Muscle of leg (tissue), 11 donors: ENCODE results near the gene TRAF2. TPM values are rescaled to one million over a fixed set of nuclear protein-coding genes. Genes with fewer than 3 reads are reported as not detected.

ENCODE experiments used
- DNase-seq: peaks from one replicate; pipeline ENCODE4 v3.0.0; 2013
- H3K27ac ChIP-seq: one replicate; pipeline ENCODE4 v1.5.1; 2013; ENCODE audit warnings: mild to moderate bottlenecking, low read length, control low read depth
- H3K27me3 ChIP-seq: one replicate; pipeline ENCODE4 v1.6.1; 2013; ENCODE audit warnings: low read length; ENCODE audit not compliant: control insufficient read depth, insufficient read depth
- H3K36me3 ChIP-seq: one replicate; pipeline ENCODE4 v1.6.1; 2013; ENCODE audit warnings: low read length; ENCODE audit not compliant: control insufficient read depth, insufficient read depth
- H3K4me1 ChIP-seq: one replicate; pipeline ENCODE4 v1.6.1; 2013; ENCODE audit warnings: low read length; ENCODE audit not compliant: control insufficient read depth, insufficient read depth
- H3K4me3 ChIP-seq: one replicate; pipeline ENCODE4 v1.5.1; 2013; ENCODE audit warnings: low read length, control low read depth
- H3K9me3 ChIP-seq: replicated peaks from 2 replicates; pipeline ENCODE4 v1.6.1; 2013; ENCODE audit warnings: low read depth, low read length; ENCODE audit not compliant: control insufficient read depth
- WGBS: methylation state at CpG from one replicate; pipeline ENCODE4 v1.1.5; 2013; ENCODE audit warnings: missing lambda C conversion rate; ENCODE audit not compliant: insufficient coverage; 5-methylcytosine and 5-hydroxymethylcytosine counted together
- polyA plus RNA-seq, 8 donors: library from polyadenylated mRNA; unstranded; fragments of 120-200 nt; gene quantifications; one replicate each; pipeline versions ENCODE4 v1.2.1 to v1.2.3, GENCODE V29; 2013; ENCODE audit warnings: inconsistent platforms in 1 of 8, low replicate concordance in 1 of 8; ENCODE audit not compliant: insufficient read length in 8 of 8, insufficient read depth in 1 of 8
- total RNA-seq: library from RNA; stranded (reverse); fragments of 120-200 nt; gene quantifications from one replicate; pipeline ENCODE4 v1.2.4, GENCODE V29; 2013

The TRAF2 gene
- total and polyA plus RNA-seq, 9 donors: 5.4 to 11.9 (median 10.1) TPM

GRCh38 chr9:136963341-136963740 lies 77.0 kb downstream of the TRAF2 start:
- H3K4me3 ChIP-seq: no peak overlapping the region
- H3K27me3 ChIP-seq: peaks cover 10% of the 10 kb centered on the region
- no peak overlapping the region for H3K27ac ChIP-seq
- H3K4me1 ChIP-seq: peaks cover 36% of the 10 kb centered on the region
- no peak for DNase-seq
- WGBS: 69% methylated on average over 11 of the region's 15 CpGs
- H3K9me3 ChIP-seq: no peaks in the 10 kb centered on the region
- no peaks in the 10 kb centered on the region for H3K36me3 ChIP-seq

GRCh38 chr9:136963751-136964150 lies 77.4 kb downstream of the TRAF2 start:
- Histone ChIP-seq H3K27me3 (peaks cover 10% of the 10 kb centered on the region), H3K4me1 (peaks cover 35% of the 10 kb centered on the region), H3K4me3 (no peak overlapping the region), H3K9me3 (no peaks in the 10 kb centered on the region), H3K27ac (no peak overlapping the region), H3K36me3 (no peaks in the 10 kb centered on the region)
- DNase-seq: no peak
- WGBS: 80% methylated on average over 9 of the region's 12 CpGs

GRCh38 chr9:136964171-136964689 lies 77.9 kb downstream of the TRAF2 start:
- Histone ChIP-seq H3K9me3 (no peaks in the 10 kb centered on the region), H3K27ac (no peak overlapping the region), H3K27me3 (peaks cover 10% of the 10 kb centered on the region), H3K4me1 (peaks cover 34% of the 10 kb centered on the region), H3K36me3 (no peaks in the 10 kb centered on the region), H3K4me3 (no peak overlapping the region)
- DNase-seq: no peak
- WGBS: 60% methylated on average over 14 of the region's 22 CpGs

- 78% methylated on average over 17 of the region's 26 CpGs for WGBS
- Histone ChIP-seq H3K27me3 (peaks cover 10% of the 10 kb centered on the region), H3K4me3 (no peak overlapping the region), H3K27ac (no peak overlapping the region), H3K9me3 (no peaks in the 10 kb centered on the region), H3K36me3 (no peaks in the 10 kb centered on the region), H3K4me1 (peaks cover 31% of the 10 kb centered on the region)
- no peak for DNase-seq
Measured at GRCh38 chr9:136964833-136965422, 78.6 kb downstream of the TRAF2 start.

- Histone ChIP-seq H3K27ac (no peak overlapping the region), H3K27me3 (peaks cover 10% of the 10 kb centered on the region), H3K36me3 (no peaks in the 10 kb centered on the region), H3K4me3 (no peak overlapping the region), H3K9me3 (no peaks in the 10 kb centered on the region), H3K4me1 (peaks cover 28% of the 10 kb centered on the region)
- 24% methylated on average over 16 of the region's 23 CpGs for WGBS
- DNase-seq: peak; percentile 68
Measured at GRCh38 chr9:136965771-136966484, 79.6 kb downstream of the TRAF2 start.

GRCh38 chr9:136968333-136969127 lies 82.2 kb downstream of the TRAF2 start:
- no peak overlapping the region for H3K4me3 ChIP-seq
- H3K9me3 ChIP-seq: no peaks in the 10 kb centered on the region
- no peak overlapping the region for H3K27ac ChIP-seq
- 73% methylated on average over 11 of the region's 17 CpGs for WGBS
- no peak for DNase-seq
- H3K4me1 ChIP-seq: peaks cover 13% of the 10 kb centered on the region
- H3K27me3 ChIP-seq: peaks cover 8% of the 10 kb centered on the region
- no peaks in the 10 kb centered on the region for H3K36me3 ChIP-seq

- peaks cover 8% of the 10 kb centered on the region for H3K27me3 ChIP-seq
- no peak overlapping the region for H3K4me3 ChIP-seq
- 75% methylated on average over 16 of the region's 17 CpGs for WGBS
Measured at GRCh38 chr9:136969150-136969549, 82.8 kb downstream of the TRAF2 start.

GRCh38 chr9:136969774-136970173 lies 83.5 kb downstream of the TRAF2 start:
- no peak for DNase-seq
- no peak overlapping the region for H3K4me3 ChIP-seq
- H3K36me3 ChIP-seq: no peaks in the 10 kb centered on the region
- 50% methylated on average over 4 of the region's 5 CpGs for WGBS
- no peaks in the 10 kb centered on the region for H3K9me3 ChIP-seq
- H3K4me1 ChIP-seq: peaks cover 12% of the 10 kb centered on the region
- no peak overlapping the region for H3K27ac ChIP-seq
- H3K27me3 ChIP-seq: peaks cover 8% of the 10 kb centered on the region

More at GRCh38 chr9:136969150-136969549, 82.8 kb downstream of the TRAF2 start:
- DNase-seq: no peak
- Histone ChIP-seq H3K27ac (no peak overlapping the region), H3K4me1 (peaks cover 10% of the 10 kb centered on the region), H3K36me3 (no peaks in the 10 kb centered on the region), H3K9me3 (no peaks in the 10 kb centered on the region)

- H3K36me3 ChIP-seq: no peaks in the 10 kb centered on the region
- H3K9me3 ChIP-seq: no peaks in the 10 kb centered on the region
- WGBS: 78% methylated on average over 8 of the region's 11 CpGs
- no peak overlapping the region for H3K27ac ChIP-seq
- H3K4me1 ChIP-seq: peaks cover 18% of the 10 kb centered on the region
- no peak overlapping the region for H3K4me3 ChIP-seq
- no peak for DNase-seq
- peaks cover 8% of the 10 kb centered on the region for H3K27me3 ChIP-seq
Measured at GRCh38 chr9:136970361-136970760, 84.0 kb downstream of the TRAF2 start.

- 57% methylated on average over 14 of the region's 14 CpGs for WGBS
- H3K27me3 ChIP-seq: no peaks in the 10 kb centered on the region
- DNase-seq: no peak
- no peak overlapping the region for H3K4me3 ChIP-seq
- no peaks in the 10 kb centered on the region for H3K36me3 ChIP-seq
- H3K27ac ChIP-seq: no peak overlapping the region
- H3K9me3 ChIP-seq: no peaks in the 10 kb centered on the region
- H3K4me1 ChIP-seq: peaks cover 22% of the 10 kb centered on the region
Measured at GRCh38 chr9:136971746-136972145, 85.4 kb downstream of the TRAF2 start.
